ENCODE results near the gene MAP4K4. TPM values are rescaled to one million over a fixed set of nuclear protein-coding genes. Genes with fewer than 3 reads are reported as not detected.

The MAP4K4 gene
- total RNA-seq, 2 donors from 2014 or later: 26.8 to 30.7 TPM

- intact Hi-C loops (cut with DNase I): no loop called here
- TF ChIP-seq, protein P1, sequence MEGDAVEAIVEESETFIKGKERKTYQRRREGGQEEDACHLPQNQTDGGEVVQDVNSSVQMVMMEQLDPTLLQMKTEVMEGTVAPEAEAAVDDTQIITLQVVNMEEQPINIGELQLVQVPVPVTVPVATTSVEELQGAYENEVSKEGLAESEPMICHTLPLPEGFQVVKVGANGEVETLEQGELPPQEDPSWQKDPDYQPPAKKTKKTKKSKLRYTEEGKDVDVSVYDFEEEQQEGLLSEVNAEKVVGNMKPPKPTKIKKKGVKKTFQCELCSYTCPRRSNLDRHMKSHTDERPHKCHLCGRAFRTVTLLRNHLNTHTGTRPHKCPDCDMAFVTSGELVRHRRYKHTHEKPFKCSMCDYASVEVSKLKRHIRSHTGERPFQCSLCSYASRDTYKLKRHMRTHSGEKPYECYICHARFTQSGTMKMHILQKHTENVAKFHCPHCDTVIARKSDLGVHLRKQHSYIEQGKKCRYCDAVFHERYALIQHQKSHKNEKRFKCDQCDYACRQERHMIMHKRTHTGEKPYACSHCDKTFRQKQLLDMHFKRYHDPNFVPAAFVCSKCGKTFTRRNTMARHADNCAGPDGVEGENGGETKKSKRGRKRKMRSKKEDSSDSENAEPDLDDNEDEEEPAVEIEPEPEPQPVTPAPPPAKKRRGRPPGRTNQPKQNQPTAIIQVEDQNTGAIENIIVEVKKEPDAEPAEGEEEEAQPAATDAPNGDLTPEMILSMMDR (IDR thresholded peaks at IDR 0.05): no peak
- H3K4me1 ChIP-seq: no peaks in the 10 kb centered on the region
- H3K27ac ChIP-seq: no peak overlapping the region
- DNase-seq: no peak
- no peak overlapping the region for H3K4me3 ChIP-seq
- H3K36me3 ChIP-seq: no peaks in the 10 kb centered on the region
- no peak overlapping the region for H3K9ac ChIP-seq (ENCODE audit: low read depth in 2 of 2, low read length in 2 of 2)
- no peaks in the 10 kb centered on the region for H3K27me3 ChIP-seq
- no peaks in the 10 kb centered on the region for H3K9me3 ChIP-seq
These were observed 202.4 kb downstream of the MAP4K4 start for GRCh38 chr2:101899871-101900270.

DNA sequence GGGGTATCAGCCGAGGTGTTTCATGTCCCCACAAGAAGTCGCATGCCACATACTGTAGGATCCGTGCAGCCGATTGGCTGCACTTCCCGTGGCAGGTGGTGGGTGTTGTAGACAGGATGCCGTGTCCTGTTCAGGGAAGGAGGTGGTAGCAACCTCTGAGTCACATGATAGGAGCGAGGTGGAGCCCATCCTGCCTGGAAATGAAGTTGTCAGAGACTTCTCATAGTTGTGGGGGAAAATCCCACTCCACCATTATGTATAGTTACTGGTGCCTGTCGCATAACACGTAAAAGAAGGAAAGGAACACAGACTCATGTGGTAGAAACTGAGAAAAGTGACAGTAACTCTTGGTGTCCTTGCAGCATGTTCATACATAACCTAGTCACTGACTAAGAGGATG, 202.9 kb downstream of the MAP4K4 start:
- intact Hi-C loops (cut with DNase I): no loop called here
- Histone ChIP-seq H3K9me3 (no peaks in the 10 kb centered on the region), H3K36me3 (no peaks in the 10 kb centered on the region), H3K4me3 (no peak overlapping the region), H3K4me1 (no peaks in the 10 kb centered on the region), H3K27me3 (no peaks in the 10 kb centered on the region), H3K9ac (ENCODE audit: low read depth in 2 of 2, low read length in 2 of 2) (no peak overlapping the region), H3K27ac (no peak overlapping the region)
- DNase-seq: no peak
- TF ChIP-seq, protein P1 (IDR thresholded peaks at IDR 0.05): no peak

- intact Hi-C loops (cut with DNase I): no loop called here
- no peaks in the 10 kb centered on the region for H3K36me3 ChIP-seq
- H3K4me3 ChIP-seq: no peak overlapping the region
These were observed 203.7 kb downstream of the MAP4K4 start for GRCh38 chr2:101901241-101901640.

DNA sequence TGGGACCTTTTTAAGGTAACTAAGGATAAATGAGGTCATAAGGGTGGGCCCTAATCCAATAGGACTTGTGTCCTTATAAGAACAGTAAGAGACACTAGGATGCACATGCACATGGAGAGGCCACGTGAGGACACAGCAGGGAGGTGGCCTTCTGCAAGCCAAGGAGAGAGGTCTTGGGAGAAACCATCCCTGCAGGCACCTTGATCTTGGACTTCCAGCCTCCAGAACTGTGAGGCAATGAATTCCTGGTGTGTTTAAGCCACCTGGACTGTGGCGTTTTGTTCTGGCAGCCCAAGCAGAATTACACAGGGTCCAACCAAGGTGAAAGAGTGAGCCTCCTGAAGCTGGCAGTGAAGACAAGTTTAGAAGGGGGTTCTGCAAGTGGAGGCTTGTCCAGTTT, 204.7 kb downstream of the MAP4K4 start:
- Histone ChIP-seq H3K27me3 (no peaks in the 10 kb centered on the region), H3K4me3 (no peak overlapping the region), H3K9me3 (no peaks in the 10 kb centered on the region), H3K36me3 (no peaks in the 10 kb centered on the region), H3K27ac (no peak overlapping the region), H3K9ac (ENCODE audit: low read depth in 2 of 2, low read length in 2 of 2) (no peak overlapping the region), H3K4me1 (no peaks in the 10 kb centered on the region)
- DNase-seq: no peak
- TF ChIP-seq, protein P1 (IDR thresholded peaks at IDR 0.05): no peak
- intact Hi-C loops (cut with DNase I): no loop called here

More at GRCh38 chr2:101901241-101901640, 203.7 kb downstream of the MAP4K4 start:
- TF ChIP-seq, protein P1 (IDR thresholded peaks at IDR 0.05): no peak
- no peak for DNase-seq
- Histone ChIP-seq H3K9ac (ENCODE audit: low read depth in 2 of 2, low read length in 2 of 2) (no peak overlapping the region), H3K27me3 (no peaks in the 10 kb centered on the region), H3K9me3 (no peaks in the 10 kb centered on the region), H3K4me1 (no peaks in the 10 kb centered on the region), H3K27ac (no peak overlapping the region)

DNA sequence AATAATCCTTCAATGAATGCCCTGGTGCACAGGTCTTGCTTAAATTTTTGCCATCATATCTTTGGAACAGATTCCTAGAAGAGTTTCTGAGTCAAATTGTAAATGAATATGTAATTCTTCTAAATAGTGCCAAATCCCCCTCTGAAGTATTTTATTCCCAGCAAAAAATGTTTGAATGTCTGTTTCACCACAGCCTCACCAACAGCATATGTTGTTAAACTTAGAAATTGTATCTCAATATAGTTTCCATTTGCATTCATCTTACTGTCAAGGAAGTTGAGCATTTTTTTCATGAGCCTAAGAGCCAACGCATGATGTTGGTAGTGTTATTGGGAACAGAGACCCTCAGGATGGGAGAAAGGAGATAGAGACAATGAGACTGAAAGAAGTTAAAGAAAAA, 207.4 kb downstream of the MAP4K4 start:
- Histone ChIP-seq H3K9ac (ENCODE audit: low read depth in 2 of 2, low read length in 2 of 2) (no peak overlapping the region), H3K36me3 (no peaks in the 10 kb centered on the region), H3K27me3 (no peaks in the 10 kb centered on the region), H3K4me1 (no peaks in the 10 kb centered on the region), H3K9me3 (no peaks in the 10 kb centered on the region), H3K4me3 (no peak overlapping the region), H3K27ac (no peak overlapping the region)
- intact Hi-C loops (cut with DNase I): no loop called here
- TF ChIP-seq, protein P1 (IDR thresholded peaks at IDR 0.05): no peak
- DNase-seq: no peak
